Activated CD4-positive, alpha-beta T cell treated with anti-CD3 and anti-CD28 coated beads, Interleukin-2, amount 50 U/mL, for 4 hours (primary cell): ENCODE measurements around the gene HOXD9.

Experiments used
- DNase-seq, 2 experiments: peaks; one replicate each; pipeline ENCODE4 v3.0.0-alpha.2; 2020

HOXD9 gene

GRCh38 chr2:176156807-176157498, 34.4 kb downstream of the HOXD9 start, which contains the start of gene HOXD3:
Gene HOXD3 (plus strand): TSS chr2:176157307. CDS start chr2:176169115, 11,808 bp downstream.
- DNase-seq, result no peak

DNA sequence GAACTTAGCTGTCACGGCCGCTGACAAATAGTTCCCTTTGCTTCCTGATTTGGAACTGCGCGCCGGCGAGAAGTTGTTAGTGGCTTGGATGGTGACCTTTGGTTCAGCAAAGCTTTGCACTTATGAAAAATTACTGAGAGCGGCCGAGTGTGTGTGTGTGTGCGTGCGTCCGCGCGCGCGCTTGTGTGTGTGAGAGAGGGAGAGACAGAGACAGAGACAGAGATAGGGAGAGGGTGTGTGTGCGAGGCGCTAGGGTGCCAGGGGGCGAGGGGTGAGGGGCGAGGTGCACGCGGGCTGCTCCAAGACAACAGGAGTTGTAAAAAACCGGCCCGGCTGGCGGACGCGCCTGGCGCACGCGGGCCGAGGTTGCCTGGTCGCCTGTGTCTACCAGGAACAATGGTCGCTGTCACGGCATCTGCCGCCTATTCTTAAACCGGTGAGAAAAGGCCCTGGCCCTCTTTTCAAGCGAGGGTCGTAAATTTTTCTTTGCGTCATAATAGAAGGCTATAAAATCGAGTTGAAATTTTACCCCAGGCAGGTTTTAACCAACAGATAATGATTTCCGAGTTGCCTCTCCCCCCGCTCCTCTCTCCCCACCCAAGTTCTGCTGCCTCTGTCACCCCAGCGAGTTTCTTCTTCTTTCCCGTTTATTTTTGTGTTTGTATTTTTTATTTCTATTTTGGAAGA, 35.1 kb downstream of the HOXD9 start:
- no peak for DNase-seq

- no peak for DNase-seq
These were observed 35.7 kb downstream of the HOXD9 start for GRCh38 chr2:176158186-176158591.

GRCh38 chr2:176158855-176159662, 36.5 kb downstream of the HOXD9 start:
- DNase-seq, result no peak

- no peak for DNase-seq
These were observed 37.2 kb downstream of the HOXD9 start for GRCh38 chr2:176159663-176160250.

DNA sequence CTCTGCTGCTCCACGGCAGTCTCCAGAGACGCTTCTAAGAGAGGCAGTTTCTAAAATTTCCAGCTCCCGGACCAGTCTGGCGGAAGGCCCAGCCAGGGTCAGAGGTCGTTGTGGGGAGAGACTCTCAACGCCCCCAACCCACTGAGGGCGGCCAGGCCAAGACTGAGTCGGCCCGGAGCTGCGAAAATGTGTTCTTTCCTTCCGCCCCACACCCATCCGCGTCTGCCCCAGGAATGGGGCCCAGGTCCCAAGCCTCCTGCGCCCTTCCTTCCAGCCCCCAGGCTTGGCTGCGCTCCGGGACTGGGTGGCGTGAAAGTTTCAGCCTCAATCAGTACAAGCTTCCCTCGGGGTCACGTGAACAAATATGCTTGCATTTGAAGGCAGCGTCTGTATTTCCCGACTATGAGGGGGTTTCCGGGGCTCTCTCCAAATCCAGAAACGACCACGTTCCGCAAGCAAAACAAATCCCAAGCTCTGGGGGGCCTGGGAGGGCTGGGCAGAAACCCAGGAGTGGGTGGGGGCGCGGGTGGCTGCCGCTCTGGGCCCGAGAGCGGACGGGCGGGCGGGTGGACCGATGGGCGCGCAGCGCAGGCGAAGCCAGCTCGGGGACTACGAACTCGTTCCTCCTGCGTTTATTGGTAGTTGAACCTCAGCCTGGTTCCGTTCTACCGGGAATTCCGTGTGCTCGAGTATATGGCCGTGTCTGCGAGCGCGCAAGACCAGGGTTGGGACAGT, 37.9 kb downstream of the HOXD9 start:
- DNase-seq, result no peak

GRCh38 chr2:176160986-176161824, 38.7 kb downstream of the HOXD9 start:
- no peak for DNase-seq

- DNase-seq, result no peak
These were observed 39.5 kb downstream of the HOXD9 start for GRCh38 chr2:176161825-176162626.

DNA sequence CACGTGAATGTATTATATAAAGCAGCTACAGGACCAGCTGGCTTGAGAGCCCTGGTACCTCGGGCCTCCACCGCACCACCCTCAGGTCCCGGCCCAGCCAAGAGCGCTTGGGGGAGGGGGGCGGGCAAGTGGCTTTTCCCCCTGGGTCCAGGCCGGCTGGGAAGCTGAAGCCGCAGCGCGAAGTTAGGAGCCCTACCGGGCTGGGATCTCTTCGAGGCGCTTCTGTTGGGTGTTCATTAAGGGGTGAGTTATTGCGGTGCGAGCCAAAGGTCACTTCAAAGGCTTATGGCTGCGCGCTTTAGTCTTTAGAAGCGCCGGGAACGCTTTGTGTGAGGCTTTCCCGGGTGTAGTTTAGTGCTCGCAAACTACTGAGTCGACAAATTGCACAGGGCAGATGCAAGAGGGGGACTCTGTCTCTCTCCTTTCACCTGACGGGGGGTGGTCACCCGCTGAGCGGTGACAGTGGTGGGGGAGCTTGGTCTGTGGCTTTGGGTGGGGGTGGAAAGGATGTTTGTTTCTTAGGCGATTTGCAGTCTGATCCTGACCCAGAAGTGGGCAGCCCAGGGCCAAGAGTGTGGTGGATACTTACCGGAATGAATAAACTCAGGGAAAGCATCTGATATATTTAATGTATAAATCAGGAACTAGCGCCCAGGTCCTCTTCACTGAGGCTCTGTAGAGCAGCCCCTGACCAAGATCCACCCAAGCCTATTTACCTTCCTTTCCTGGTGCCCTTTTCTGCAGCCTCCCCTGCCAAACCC, 40.6 kb downstream of the HOXD9 start:
- no peak for DNase-seq

GRCh38 chr2:176163672-176164056, 41.1 kb downstream of the HOXD9 start:
- no peak for DNase-seq

GRCh38 chr2:176164201-176164600, 41.7 kb downstream of the HOXD9 start:
- DNase-seq, result no peak

DNA sequence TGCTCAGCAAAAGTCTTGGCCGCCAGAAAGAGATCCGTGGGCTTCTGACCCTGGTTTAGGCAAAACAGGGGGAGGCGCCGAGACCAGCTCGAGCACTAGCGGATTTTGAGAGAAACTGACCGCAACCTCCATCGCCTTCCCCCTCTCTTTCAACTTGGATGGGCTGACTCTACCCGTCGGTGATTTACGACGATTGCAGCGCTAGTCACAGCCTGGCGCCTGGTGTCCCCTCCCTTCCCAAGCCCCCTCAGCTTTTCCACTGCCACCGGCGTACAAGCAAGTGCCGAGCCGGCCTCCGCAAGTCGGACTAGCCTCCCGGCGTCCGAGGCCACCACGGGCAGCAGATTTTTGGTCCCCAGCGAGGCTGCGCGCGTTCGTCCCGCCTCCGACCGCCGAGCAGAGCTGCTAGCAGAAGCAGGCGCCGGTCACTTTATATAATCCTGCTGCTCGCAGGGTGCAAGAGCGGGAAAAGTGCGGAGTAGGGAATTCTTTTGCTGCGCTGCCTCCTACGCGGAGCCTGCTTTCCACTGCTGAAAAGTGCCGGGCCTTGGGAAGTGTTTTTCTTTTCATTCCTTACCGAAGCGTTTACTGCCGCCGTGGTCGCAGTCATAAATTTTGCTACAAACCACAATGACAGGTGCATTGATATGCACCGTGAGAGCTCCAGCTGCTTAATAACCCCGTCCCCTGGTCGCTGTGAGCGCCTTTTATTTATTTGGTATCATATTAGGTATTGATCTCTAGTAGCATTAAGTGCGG, 42.3 kb downstream of the HOXD9 start:
- no peak for DNase-seq

- no peak for DNase-seq
These were observed 43.0 kb downstream of the HOXD9 start for GRCh38 chr2:176165370-176166050.

- no peak for DNase-seq
These were observed 43.8 kb downstream of the HOXD9 start for GRCh38 chr2:176166272-176166671.

DNA sequence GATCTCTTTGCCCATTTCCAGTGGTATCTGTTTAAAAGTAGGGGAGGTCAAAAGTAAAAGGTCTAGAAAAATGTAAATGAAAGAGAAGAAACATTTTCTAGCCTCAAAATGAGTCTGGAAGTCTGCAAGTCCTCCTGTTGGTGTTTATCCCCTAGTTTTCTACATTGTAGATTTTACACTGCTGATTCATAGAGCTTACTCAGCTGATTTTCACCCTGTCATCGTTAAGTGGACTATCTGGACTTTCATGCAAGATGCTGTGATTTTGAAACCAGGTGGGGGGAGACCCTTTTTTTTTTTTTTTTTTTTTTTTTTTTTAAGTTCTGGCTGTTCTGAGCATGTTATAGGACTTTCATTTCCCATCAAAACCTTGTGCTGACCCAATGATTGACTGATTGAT, 44.9 kb downstream of the HOXD9 start:
- DNase-seq, result no peak

DNA sequence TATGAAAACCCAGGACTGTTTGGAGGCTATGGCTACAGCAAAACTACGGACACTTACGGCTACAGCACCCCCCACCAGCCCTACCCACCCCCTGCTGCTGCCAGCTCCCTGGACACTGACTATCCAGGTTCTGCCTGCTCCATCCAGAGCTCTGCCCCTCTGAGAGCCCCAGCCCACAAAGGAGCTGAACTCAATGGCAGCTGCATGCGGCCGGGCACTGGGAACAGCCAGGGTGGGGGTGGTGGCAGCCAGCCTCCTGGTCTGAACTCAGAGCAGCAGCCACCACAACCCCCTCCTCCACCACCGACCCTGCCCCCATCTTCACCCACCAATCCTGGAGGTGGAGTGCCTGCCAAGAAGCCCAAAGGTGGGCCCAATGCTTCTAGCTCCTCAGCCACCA, 46.7 kb downstream of the HOXD9 start:
- DNase-seq, result no peak

- DNase-seq, result no peak
These were observed 47.2 kb downstream of the HOXD9 start for GRCh38 chr2:176169711-176170110.

- DNase-seq, result no peak
These were observed 48.2 kb downstream of the HOXD9 start for GRCh38 chr2:176170602-176171305.
